GM19397 (cell line): ENCODE measurements around the gene DIRAS1.

Experiments
- ATAC-seq: cut with Tn5 transposase; IDR thresholded peaks from one replicate; pipeline ENCODE4 v1.9.1; 2021; ENCODE audit warnings: mild to moderate bottlenecking, moderate library complexity; ENCODE audit not compliant: unreplicated experiment

DIRAS1 gene

DNA sequence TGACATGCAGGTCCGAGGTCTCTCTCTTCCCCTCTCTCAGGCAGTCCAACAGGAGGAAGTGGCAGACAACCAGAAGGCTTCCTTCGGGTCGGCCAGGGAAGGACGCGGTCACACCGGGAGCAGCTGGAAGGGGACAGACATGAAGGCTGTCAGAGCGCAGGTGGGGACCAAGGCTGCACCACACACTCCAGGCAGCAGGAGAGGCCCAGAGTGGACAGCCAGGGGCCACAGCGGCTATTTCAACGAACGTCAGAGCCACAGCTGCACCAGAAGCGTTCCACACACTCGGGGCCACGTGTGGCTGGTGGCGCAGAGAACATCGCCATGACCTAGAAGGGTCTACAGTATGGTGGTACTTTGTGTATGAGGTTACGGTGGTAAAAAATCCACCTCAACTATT lies 34.6 kb upstream of the DIRAS1 start:
- ATAC-seq: no peak

GRCh38 chr19:2755448-2755705 lies 34.2 kb upstream of the DIRAS1 start:
- ATAC-seq: no peak

DNA sequence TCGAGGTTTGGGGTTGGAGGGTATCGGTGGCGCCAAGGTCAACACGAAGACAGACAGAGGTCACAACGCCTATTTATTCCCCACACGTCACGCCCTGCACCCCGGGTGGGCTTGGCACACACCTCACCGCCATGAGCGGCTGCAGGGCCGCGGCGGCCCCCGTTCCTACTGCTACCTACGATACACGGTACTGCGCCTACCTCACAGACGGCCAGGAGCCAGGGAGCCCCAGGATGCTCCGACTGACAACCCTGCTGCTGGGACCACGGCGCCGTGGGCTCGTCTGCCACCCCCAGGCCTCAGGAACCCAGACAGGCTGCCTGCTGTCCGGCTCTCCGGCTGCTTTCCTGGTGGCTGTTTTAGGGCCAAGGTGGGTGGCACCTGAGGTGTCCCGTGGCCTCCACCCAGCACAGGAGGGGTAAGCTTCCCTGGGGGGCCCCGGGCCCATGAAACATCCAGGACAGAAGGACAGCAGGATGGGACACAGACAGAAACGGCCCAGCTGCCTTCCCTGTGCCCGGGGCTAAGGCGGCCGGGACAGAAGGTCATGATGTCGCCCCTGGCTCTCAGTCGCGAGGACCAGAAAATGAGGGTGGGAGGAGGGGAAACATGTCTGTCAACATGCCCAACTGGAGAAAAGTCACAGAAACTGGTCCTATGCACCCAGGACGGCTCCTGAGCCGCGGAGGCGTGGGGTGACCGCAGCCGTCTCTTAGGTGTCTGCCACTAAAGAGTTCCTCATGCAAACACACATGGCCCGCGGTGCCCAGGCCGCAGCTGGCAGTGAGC lies 33.7 kb upstream of the DIRAS1 start:
- no peak for ATAC-seq

GRCh38 chr19:2751438-2751830 lies 30.3 kb upstream of the DIRAS1 start:
- no peak for ATAC-seq

- no peak for ATAC-seq
These were observed 29.8 kb upstream of the DIRAS1 start for GRCh38 chr19:2750808-2751437.

DNA sequence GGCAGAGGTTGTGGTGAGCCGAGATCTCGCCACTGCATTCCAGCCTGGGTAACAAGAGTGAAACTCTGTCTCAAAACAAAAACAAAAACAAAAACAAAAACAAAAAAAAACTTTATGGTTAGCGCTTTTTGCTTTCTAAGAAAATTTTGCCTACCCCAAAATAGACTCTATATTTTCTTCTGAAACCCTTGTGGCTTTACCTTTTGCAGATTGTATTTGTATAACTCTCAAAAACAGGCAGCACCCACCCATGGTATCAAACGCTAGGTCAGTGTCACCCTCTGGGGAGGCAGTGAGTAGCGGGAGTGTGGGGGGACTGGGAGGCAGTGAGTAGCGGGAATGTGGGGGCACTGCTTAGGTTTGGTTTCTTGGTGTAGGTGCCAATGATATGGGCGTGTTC lies 26.2 kb upstream of the DIRAS1 start:
- ATAC-seq: no peak

DNA sequence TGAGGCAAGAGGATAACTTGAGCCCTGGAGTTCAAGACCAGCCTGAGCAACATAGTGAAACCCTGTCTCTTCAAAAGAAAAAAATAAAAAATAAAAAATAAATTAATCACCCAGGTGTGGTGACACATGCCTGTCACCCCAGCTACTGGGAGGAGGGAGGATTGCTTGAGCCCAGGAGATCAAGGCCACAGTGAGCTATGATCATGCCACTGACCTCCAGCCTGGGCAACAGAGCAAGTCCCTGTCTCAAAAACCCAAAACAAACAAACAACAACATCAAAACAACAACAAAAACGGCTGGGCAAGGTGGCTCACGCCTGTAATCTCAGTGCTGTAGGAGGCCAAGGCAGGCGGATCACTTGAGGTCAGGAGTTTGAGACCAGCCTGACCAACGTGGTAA lies 22.9 kb upstream of the DIRAS1 start:
- no peak for ATAC-seq

DNA sequence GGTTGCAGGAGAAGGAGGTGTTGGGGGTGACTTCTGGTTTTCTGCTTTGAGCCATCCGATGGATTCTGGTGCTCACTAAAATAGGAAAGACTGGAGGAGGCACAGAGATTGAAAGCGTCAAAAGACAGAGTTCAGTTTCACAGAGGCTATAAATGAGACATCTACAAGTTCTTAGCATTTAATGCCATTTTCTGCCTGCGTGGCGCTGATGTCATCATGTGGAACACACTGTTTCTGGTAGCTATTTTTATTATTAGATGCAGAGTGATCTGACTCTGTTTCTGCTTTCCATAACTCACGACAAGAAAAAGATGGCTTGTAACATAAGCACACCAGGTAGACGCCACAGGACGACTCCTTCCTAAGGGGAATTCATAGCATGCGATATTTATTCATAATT lies 21.9 kb upstream of the DIRAS1 start:
- ATAC-seq: no peak

GRCh38 chr19:2740314-2740656 lies 19.1 kb upstream of the DIRAS1 start:
- no peak for ATAC-seq

GRCh38 chr19:2739602-2740313 lies 18.6 kb upstream of the DIRAS1 start, which contains the start of gene SLC39A3:
Gene SLC39A3 (minus strand): TSS chr19:2740017. CDS start chr19:2737257, 2,760 bp downstream.
- peak; percentile 95 for ATAC-seq

DNA sequence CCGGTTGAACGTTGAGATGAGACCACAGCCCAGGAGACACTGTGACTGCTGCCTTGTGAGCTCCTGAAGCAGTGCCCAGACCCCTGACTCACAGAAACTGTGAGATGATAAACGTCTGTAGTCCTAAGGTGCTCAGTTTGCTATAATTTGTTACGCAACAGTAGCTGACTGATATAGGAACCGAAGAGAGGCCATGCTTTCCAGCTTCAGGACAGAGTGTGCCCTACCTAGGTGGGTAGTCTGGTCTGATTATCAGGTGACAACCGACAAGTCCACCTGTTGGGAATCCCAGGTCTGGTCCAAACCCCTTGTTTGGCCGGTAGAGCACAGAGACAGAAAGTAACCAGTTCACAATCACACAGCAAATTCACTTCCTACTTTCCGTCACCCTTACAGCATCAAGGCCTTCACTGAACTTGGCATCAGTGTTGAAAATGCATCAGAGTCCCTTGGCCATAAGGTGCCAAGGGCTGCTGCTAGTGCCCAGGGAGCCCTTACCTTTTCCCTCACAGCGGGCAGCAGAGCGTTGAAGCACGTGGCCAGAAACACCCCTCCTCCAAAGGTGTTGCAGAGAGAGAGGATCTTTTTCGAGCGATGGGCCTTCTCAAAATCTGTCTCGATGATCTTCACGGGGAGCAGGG lies 15.5 kb upstream of the DIRAS1 start:
- ATAC-seq: no peak

DNA sequence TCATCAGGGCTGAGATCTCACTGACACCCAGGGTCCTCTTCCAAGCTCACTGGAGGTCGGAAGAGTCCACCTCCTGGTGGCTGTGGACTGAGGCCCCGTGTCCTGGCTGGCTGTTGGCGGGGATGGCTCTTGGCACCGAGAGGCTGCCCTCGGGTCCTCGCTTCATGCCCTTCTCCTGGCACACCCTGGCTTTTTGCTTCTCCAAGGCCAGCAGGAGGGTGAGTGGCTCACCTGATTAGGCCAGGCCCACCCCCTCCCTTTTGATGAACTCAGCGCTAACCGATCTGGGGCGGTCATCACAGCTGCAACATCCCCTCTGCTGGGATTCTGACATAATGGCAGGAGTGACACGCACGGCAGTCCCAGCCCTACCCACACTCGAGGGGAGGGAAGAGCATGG lies 14.2 kb upstream of the DIRAS1 start:
- no peak for ATAC-seq

GRCh38 chr19:2734589-2735288 lies 13.6 kb upstream of the DIRAS1 start:
- ATAC-seq: no peak

DNA sequence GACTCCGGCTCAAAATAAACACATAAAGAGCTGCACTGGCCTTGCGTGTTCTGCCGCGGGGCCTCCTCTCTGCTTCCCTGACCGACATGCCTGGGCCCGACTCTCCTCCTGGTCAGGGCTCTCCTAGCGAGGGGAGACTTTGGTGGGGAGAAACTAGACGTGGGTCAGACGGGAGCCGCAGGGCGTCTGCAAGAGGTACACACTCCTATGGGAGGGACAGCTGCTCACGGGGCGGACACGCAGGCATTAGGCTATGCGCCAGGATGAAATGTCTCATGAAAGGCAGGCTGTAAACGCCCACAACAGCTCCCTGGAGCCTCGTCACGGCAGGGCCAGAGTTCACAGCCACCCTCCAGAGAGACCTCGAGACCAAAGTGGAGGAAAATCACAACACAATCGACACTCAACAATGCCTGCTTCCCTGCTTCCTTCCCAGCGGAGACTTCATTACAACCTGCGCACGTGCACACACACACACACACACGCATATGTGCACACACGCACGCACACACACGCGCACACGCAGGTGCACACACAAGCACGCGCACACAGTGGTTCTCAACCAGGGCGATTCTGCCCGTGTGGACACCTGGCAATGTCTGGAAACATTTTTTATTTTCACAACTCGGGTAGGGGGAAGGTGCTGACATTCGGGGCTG lies 12.9 kb upstream of the DIRAS1 start:
- no peak for ATAC-seq

DNA sequence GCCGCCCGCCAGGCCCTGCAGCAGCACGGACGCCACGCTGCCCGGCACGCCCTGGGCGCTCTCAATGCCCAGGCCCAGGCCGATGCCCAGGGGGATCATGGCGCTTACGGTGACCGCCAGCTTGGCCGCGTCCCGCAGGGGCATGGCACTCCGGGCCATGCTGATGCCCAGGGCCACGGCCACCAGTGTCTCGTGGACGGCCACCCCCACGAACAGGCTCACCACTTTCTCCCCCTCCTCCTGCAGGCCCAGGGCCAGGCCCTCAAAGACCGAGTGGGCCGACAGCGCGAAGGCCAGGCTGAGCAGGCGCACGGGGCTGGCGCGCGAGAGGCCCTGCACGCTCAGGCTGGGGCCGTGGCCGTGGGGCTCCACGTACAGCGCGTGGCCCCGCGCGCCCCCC lies 11.7 kb upstream of the DIRAS1 start:
- no peak for ATAC-seq

GRCh38 chr19:2732157-2732725 lies 11.1 kb upstream of the DIRAS1 start:
- ATAC-seq: no peak

GRCh38 chr19:2731181-2731995 lies 10.2 kb upstream of the DIRAS1 start:
- ATAC-seq: no peak

DNA sequence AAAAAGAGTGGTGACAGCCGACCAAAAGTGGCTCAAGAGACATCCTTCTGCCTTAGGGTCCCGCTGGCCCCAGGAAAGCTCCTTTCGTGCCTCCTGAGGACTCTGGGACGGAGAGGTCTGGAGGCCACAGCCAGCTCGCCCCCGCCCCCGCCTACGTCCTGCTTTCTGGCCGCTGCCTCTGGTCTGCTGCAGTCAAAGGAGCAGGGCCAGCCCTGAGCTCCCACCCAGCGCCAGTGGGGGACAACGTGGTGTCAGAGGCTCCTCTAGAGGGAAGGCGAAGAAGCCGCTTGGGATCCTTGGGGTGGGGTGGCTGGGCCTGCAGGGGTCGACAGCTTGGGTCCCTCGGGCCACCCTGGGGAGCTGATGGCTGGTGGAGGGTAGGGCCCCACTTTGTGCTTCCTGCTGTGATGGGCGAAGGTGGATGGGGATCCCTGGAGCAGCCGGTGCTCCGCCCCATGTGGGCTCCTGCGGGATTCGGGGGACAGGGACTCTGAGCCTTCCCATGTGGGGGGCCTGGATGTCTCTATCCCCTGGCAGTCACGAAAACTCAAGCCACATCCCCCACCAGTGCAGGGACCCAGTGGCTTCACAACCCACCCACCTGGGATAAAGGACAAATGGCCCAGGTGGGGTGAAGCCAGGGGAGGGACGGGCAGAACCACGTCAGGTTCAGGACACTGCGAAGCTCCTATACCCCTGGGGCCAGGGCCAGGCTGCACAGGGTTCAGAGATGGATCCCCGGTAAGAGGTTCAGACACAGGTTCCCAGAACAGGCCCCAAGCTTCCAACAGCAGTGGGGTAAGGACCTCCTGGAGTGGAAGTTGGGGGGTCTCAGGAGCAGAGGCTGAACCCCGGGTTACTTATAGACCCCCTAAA lies 9.0 kb upstream of the DIRAS1 start:
- no peak for ATAC-seq
